ENCODE measurements around the gene COG5.
"Not testable (repeated sequence)": the region's sequence is repeated elsewhere in the genome, so short reads cannot be mapped to it uniquely, and the experiment has no call there.

COG5 gene

GRCh38 chr7:107161415-107161814, 402.3 kb downstream of the COG5 start:
- WGBS, 2 experiments = 78 to 94% methylated on average over 2 of the region's 3 CpGs
- Histone ChIP-seq H3K4me3 (ENCODE audit: insufficient read depth, low read depth, low read length) (no peak overlapping the region), H3K27me3 (ENCODE audit: control insufficient read depth, insufficient read depth, low read length, poor library complexity, severe bottlenecking) (no peaks in the 10 kb centered on the region), H3K9me3 (ENCODE audit: control insufficient read depth, low read length) (no peaks in the 10 kb centered on the region), H3K4me1 (ENCODE audit: control insufficient read depth, insufficient read depth, low read length) (no peaks in the 10 kb centered on the region), H3K36me3 (ENCODE audit: control insufficient read depth, insufficient read depth, low read length) (no peaks in the 10 kb centered on the region), H3K27ac (ENCODE audit: insufficient read depth, low read depth, low read length, poor library complexity, severe bottlenecking) (no peak overlapping the region)

- WGBS, 2 experiments = 96 to 97% methylated on average over 2 of the region's 2 CpGs
- no peaks in the 10 kb centered on the region for H3K27me3 ChIP-seq (ENCODE audit: control insufficient read depth, insufficient read depth, low read length, poor library complexity, severe bottlenecking)
- no peak overlapping the region for H3K27ac ChIP-seq (ENCODE audit: insufficient read depth, low read depth, low read length, poor library complexity, severe bottlenecking)
- no peaks in the 10 kb centered on the region for H3K9me3 ChIP-seq (ENCODE audit: control insufficient read depth, low read length)
- no peaks in the 10 kb centered on the region for H3K36me3 ChIP-seq (ENCODE audit: control insufficient read depth, insufficient read depth, low read length)
- no peaks in the 10 kb centered on the region for H3K4me1 ChIP-seq (ENCODE audit: control insufficient read depth, insufficient read depth, low read length)
- no peak overlapping the region for H3K4me3 ChIP-seq (ENCODE audit: insufficient read depth, low read depth, low read length)
Measured at GRCh38 chr7:107160389-107160788, 403.3 kb downstream of the COG5 start.

GRCh38 chr7:107158028-107158427, 405.7 kb downstream of the COG5 start:
- H3K9me3 ChIP-seq (ENCODE audit: control insufficient read depth, low read length) = no peaks in the 10 kb centered on the region
- no peaks in the 10 kb centered on the region for H3K36me3 ChIP-seq (ENCODE audit: control insufficient read depth, insufficient read depth, low read length)
- WGBS, 2 experiments = 93 to 98% methylated on average over 2 of the region's 2 CpGs
- H3K27ac ChIP-seq (ENCODE audit: insufficient read depth, low read depth, low read length, poor library complexity, severe bottlenecking) = no peak overlapping the region
- H3K4me3 ChIP-seq (ENCODE audit: insufficient read depth, low read depth, low read length) = no peak overlapping the region
- H3K27me3 ChIP-seq (ENCODE audit: control insufficient read depth, insufficient read depth, low read length, poor library complexity, severe bottlenecking) = no peaks in the 10 kb centered on the region
- H3K4me1 ChIP-seq (ENCODE audit: control insufficient read depth, insufficient read depth, low read length) = no peaks in the 10 kb centered on the region

- Histone ChIP-seq H3K4me1 (ENCODE audit: control insufficient read depth, insufficient read depth, low read length) (no peaks in the 10 kb centered on the region), H3K27ac (ENCODE audit: insufficient read depth, low read depth, low read length, poor library complexity, severe bottlenecking) (no peak overlapping the region), H3K36me3 (ENCODE audit: control insufficient read depth, insufficient read depth, low read length) (no peaks in the 10 kb centered on the region), H3K4me3 (ENCODE audit: insufficient read depth, low read depth, low read length) (no peak overlapping the region), H3K9me3 (ENCODE audit: control insufficient read depth, low read length) (no peaks in the 10 kb centered on the region), H3K27me3 (ENCODE audit: control insufficient read depth, insufficient read depth, low read length, poor library complexity, severe bottlenecking) (no peaks in the 10 kb centered on the region)
- WGBS, 2 experiments = 96% methylated on average over 7 of the region's 7 CpGs
Measured at GRCh38 chr7:107157091-107157490, 406.6 kb downstream of the COG5 start.

- H3K4me1 ChIP-seq (ENCODE audit: control insufficient read depth, insufficient read depth, low read length); H3K9me3 ChIP-seq (ENCODE audit: control insufficient read depth, low read length); H3K27ac ChIP-seq (ENCODE audit: insufficient read depth, low read depth, low read length, poor library complexity, severe bottlenecking); H3K4me3 ChIP-seq (ENCODE audit: insufficient read depth, low read depth, low read length); H3K36me3 ChIP-seq (ENCODE audit: control insufficient read depth, insufficient read depth, low read length); H3K27me3 ChIP-seq (ENCODE audit: control insufficient read depth, insufficient read depth, low read length, poor library complexity, severe bottlenecking): not testable (repeated sequence)
- 93 to 99% methylated on average over 3 of the region's 3 CpGs for WGBS, 2 experiments
Measured at GRCh38 chr7:107155726-107156125, 408.0 kb downstream of the COG5 start.

- Histone ChIP-seq H3K9me3 (ENCODE audit: control insufficient read depth, low read length) (no peaks in the 10 kb centered on the region), H3K27ac (ENCODE audit: insufficient read depth, low read depth, low read length, poor library complexity, severe bottlenecking) (no peak overlapping the region), H3K27me3 (ENCODE audit: control insufficient read depth, insufficient read depth, low read length, poor library complexity, severe bottlenecking) (no peaks in the 10 kb centered on the region), H3K4me1 (ENCODE audit: control insufficient read depth, insufficient read depth, low read length) (no peaks in the 10 kb centered on the region), H3K36me3 (ENCODE audit: control insufficient read depth, insufficient read depth, low read length) (no peaks in the 10 kb centered on the region), H3K4me3 (ENCODE audit: insufficient read depth, low read depth, low read length) (no peak overlapping the region)
- 96 to 97% methylated on average over 6 of the region's 6 CpGs for WGBS, 2 experiments
Measured at GRCh38 chr7:107154826-107155225, 408.9 kb downstream of the COG5 start.

- H3K27ac ChIP-seq (ENCODE audit: insufficient read depth, low read depth, low read length, poor library complexity, severe bottlenecking) = no peak overlapping the region
- no peak overlapping the region for H3K4me3 ChIP-seq (ENCODE audit: insufficient read depth, low read depth, low read length)
- no peaks in the 10 kb centered on the region for H3K27me3 ChIP-seq (ENCODE audit: control insufficient read depth, insufficient read depth, low read length, poor library complexity, severe bottlenecking)
- WGBS, 2 experiments = 67 to 72% methylated on average over 4 of the region's 4 CpGs
- H3K36me3 ChIP-seq (ENCODE audit: control insufficient read depth, insufficient read depth, low read length) = no peaks in the 10 kb centered on the region
- H3K4me1 ChIP-seq (ENCODE audit: control insufficient read depth, insufficient read depth, low read length) = no peaks in the 10 kb centered on the region
- H3K9me3 ChIP-seq (ENCODE audit: control insufficient read depth, low read length) = no peaks in the 10 kb centered on the region
Measured at GRCh38 chr7:107152011-107152410, 411.7 kb downstream of the COG5 start.
